H1 (cell line): ENCODE data around the gene CDK9. TPM values are rescaled to one million over a fixed set of nuclear protein-coding genes. Genes with fewer than 3 reads are reported as not detected.
"Not testable (repeated sequence)": the region's sequence is repeated elsewhere in the genome, so short reads cannot be mapped to it uniquely, and the experiment has no call there.

Experiments used
- CTCF ChIA-PET: fragments of 300-600 bp; sonication (Branson Sonifier 250); formaldehyde crosslinking; loops from one replicate; lab custom pipeline; 2021; ENCODE audit not compliant: partially characterized antibody; lab: Charles Lee
- POLR2A ChIA-PET: fragments of 300-600 bp; sonication (Branson Sonifier 250); formaldehyde crosslinking; loops from one replicate; lab custom pipeline; 2021; ENCODE audit warnings: inconsistent platforms; ENCODE audit not compliant: partially characterized antibody; lab: Charles Lee
- DNase-seq, 2 experiments: peaks; one replicate each; pipeline versions ENCODE4 v3.0.0 to v3.0.0-alpha.2; 2010 to 2022; ENCODE audit warnings: low spot score in 2 of 2, low read depth in 1 of 2, mixed read lengths in 1 of 2
- FAIRE-seq: peaks from 2 replicates; lab custom pipeline; 2011; peaks lifted over from hg19 to GRCh38; lab: Jason Lieb, UNC
- H2AFZ ChIP-seq: 2 replicates; pipeline ENCODE4 v1.8.1; 2012; ENCODE audit warnings: low read length, inconsistent platforms
- H2AK5ac ChIP-seq: 2 replicates; pipeline ENCODE4 v1.6.1; 2013; ENCODE audit warnings: low read depth, low read length
- H2BK120ac ChIP-seq: replicated peaks from 2 replicates; pipeline ENCODE3; 2013; ENCODE audit warnings: low read depth, low read length, inconsistent platforms
- H2BK12ac ChIP-seq: 2 replicates; pipeline ENCODE4 v1.6.1; 2013; ENCODE audit warnings: low read depth, low read length
- H2BK15ac ChIP-seq: 2 replicates; pipeline ENCODE4 v1.6.1; 2013; ENCODE audit warnings: low read length
- H2BK20ac ChIP-seq: 2 replicates; pipeline ENCODE4 v1.6.1; 2013; ENCODE audit warnings: low read length
- H2BK5ac ChIP-seq: 2 replicates; pipeline ENCODE4 v1.6.1; 2013; ENCODE audit warnings: low read depth, low read length
- H3K14ac ChIP-seq: 2 replicates; pipeline ENCODE4 v1.6.1; 2013; ENCODE audit warnings: inconsistent platforms; ENCODE audit not compliant: insufficient read length
- H3K18ac ChIP-seq: 2 replicates; pipeline ENCODE4 v1.6.1; 2013; ENCODE audit warnings: low read length; ENCODE audit errors: extremely low read depth
- H3K23ac ChIP-seq: 2 replicates; pipeline ENCODE4 v1.6.1; 2013; ENCODE audit warnings: inconsistent platforms; ENCODE audit not compliant: insufficient read length
- H3K23me2 ChIP-seq: 2 replicates; pipeline ENCODE4 v1.6.1; 2013; ENCODE audit warnings: low read depth, low read length
- H3K27ac ChIP-seq: 2 replicates; pipeline ENCODE4 v1.6.1; 2011; ENCODE audit warnings: low read depth, low read length, inconsistent platforms
- H3K27me3 ChIP-seq, 4 experiments: replicated peaks in 1 of 4; 1 replicate in 1 of 4; 2 replicates in 3 of 4; pipeline versions ENCODE4 v1.6.1 to v1.8.1; 2011 to 2013; ENCODE audit warnings: low read length in 3 of 4, mild to moderate bottlenecking in 3 of 4, inconsistent platforms in 2 of 4, mixed read lengths in 2 of 4, moderate library complexity in 1 of 4; ENCODE audit not compliant: control insufficient read depth in 3 of 4, insufficient read depth in 3 of 4; ENCODE audit errors: extremely low read depth in 1 of 4
- H3K36me3 ChIP-seq, 4 experiments: 2 replicates each; pipeline versions ENCODE4 v1.6.1 to v1.8.1; 2011 to 2013; ENCODE audit warnings: mild to moderate bottlenecking in 4 of 4, low read length in 3 of 4, moderate library complexity in 2 of 4, control low read depth in 1 of 4, inconsistent platforms in 1 of 4; ENCODE audit not compliant: insufficient read depth in 4 of 4, control insufficient read depth in 2 of 4
- H3K4ac ChIP-seq: replicated peaks from 2 replicates; pipeline ENCODE3; 2013; ENCODE audit warnings: low read length, low read depth, mixed read lengths, inconsistent platforms; ENCODE audit not compliant: insufficient read length
- H3K4me1 ChIP-seq, 4 experiments: replicated peaks in 1 of 4; 1 replicate in 1 of 4; 2 replicates in 3 of 4; pipeline versions ENCODE4 v1.6.1 to v1.8.1; 2011 to 2013; ENCODE audit warnings: low read length in 3 of 4, inconsistent platforms in 2 of 4, mixed read lengths in 1 of 4; ENCODE audit not compliant: insufficient read depth in 4 of 4, control insufficient read depth in 3 of 4
- H3K4me2 ChIP-seq, 2 experiments: 2 replicates each; pipeline versions ENCODE4 v1.6.1 to v1.8.1; 2011 to 2013; ENCODE audit warnings: low read depth in 2 of 2, low read length in 2 of 2, control low read depth in 1 of 2, inconsistent platforms in 1 of 2, mild to moderate bottlenecking in 1 of 2; ENCODE audit not compliant: insufficient read depth in 1 of 2
- H3K4me3 ChIP-seq, 4 experiments: fragments of 200-600, 300-600 bp in 1 of 4; sonication (generic), shearing (Covaris generic), sonication (Bioruptor Twin) in 1 of 4; 2 replicates each; pipeline versions ENCODE4 v1.5.1 to v1.8.1; 2011 to 2016; ENCODE audit warnings: low read length in 4 of 4, low read depth in 3 of 4, control low read depth in 2 of 4, inconsistent platforms in 2 of 4, mild to moderate bottlenecking in 2 of 4, mixed read lengths in 1 of 4, moderate library complexity in 1 of 4; ENCODE audit not compliant: insufficient read depth in 2 of 4; ENCODE audit errors: extremely low read depth in 1 of 4
- H3K56ac ChIP-seq: replicated peaks from 2 replicates; pipeline ENCODE3; 2013; ENCODE audit warnings: low read depth, mild to moderate bottlenecking, mixed read lengths, low read length, inconsistent platforms; ENCODE audit not compliant: insufficient read length
- H3K79me1 ChIP-seq: 2 replicates; pipeline ENCODE4 v1.6.1; 2013; ENCODE audit warnings: low read depth, low read length, control low read depth
- H3K79me2 ChIP-seq, 2 experiments: 2 replicates each; pipeline versions ENCODE4 v1.6.1 to v1.8.1; 2012 to 2013; ENCODE audit warnings: low read length in 2 of 2, mild to moderate bottlenecking in 2 of 2, inconsistent platforms in 1 of 2; ENCODE audit not compliant: insufficient read depth in 2 of 2, control insufficient read depth in 1 of 2
- H3K9ac ChIP-seq, 4 experiments: replicated peaks in 1 of 4; 1 replicate in 1 of 4; 2 replicates in 3 of 4; pipeline versions ENCODE4 v1.6.1 to v1.8.1; 2011 to 2013; ENCODE audit warnings: low read depth in 3 of 4, low read length in 3 of 4, control low read depth in 2 of 4, mild to moderate bottlenecking in 2 of 4, moderate library complexity in 2 of 4, inconsistent platforms in 1 of 4; ENCODE audit errors: extremely low read depth in 1 of 4
- H3K9me3 ChIP-seq, 2 experiments: 2 replicates each; pipeline versions ENCODE4 v1.6.1 to v1.8.1; 2012 to 2013; ENCODE audit warnings: mild to moderate bottlenecking in 2 of 2, moderate library complexity in 2 of 2, control low read depth in 1 of 2, inconsistent platforms in 1 of 2, low read depth in 1 of 2, low read length in 1 of 2, mixed read lengths in 1 of 2; ENCODE audit not compliant: insufficient read depth in 2 of 2
- H4K20me1 ChIP-seq, 2 experiments: replicated peaks in 1 of 2; 2 replicates each; pipeline versions ENCODE3 to v1.8.1; 2011 to 2013; ENCODE audit warnings: inconsistent platforms in 2 of 2, low read length in 2 of 2, mild to moderate bottlenecking in 1 of 2; ENCODE audit not compliant: insufficient read depth in 2 of 2, control insufficient read depth in 1 of 2
- H4K5ac ChIP-seq: 2 replicates; pipeline ENCODE4 v1.6.1; 2013; ENCODE audit warnings: low read length, low read depth, mixed read lengths, inconsistent platforms; ENCODE audit not compliant: insufficient read length
- H4K8ac ChIP-seq: 2 replicates; pipeline ENCODE4 v1.8.0; 2013; ENCODE audit warnings: mild to moderate bottlenecking, moderate library complexity, low read length, inconsistent platforms; ENCODE audit not compliant: insufficient read depth; ENCODE audit errors: extremely low read depth
- H4K91ac ChIP-seq: replicated peaks from 2 replicates; pipeline ENCODE3; 2013; ENCODE audit warnings: low read length, mixed read lengths, inconsistent platforms; ENCODE audit not compliant: insufficient read length
- WGBS, 2 experiments: shearing (Covaris generic) in 1 of 2; methylation state at CpG; one replicate each; pipeline versions ENCODE4 v1.1.6 to v1.1.7; 2013 to 2015; ENCODE audit warnings: low lambda C conversion rate in 2 of 2, mixed read lengths in 2 of 2, inconsistent platforms in 1 of 2, low coverage in 1 of 2, missing lambda C conversion rate in 1 of 2; ENCODE audit not compliant: insufficient replicate concordance in 2 of 2, insufficient coverage in 1 of 2, insufficient read length in 1 of 2; ENCODE audit errors: extremely low coverage in 1 of 2, missing lambda C conversion rate in 1 of 2; 5-methylcytosine and 5-hydroxymethylcytosine counted together
- polyA plus RNA-seq, 7 experiments: library from polyadenylated mRNA; depleted of rRNA in 3 of 7; stranded (reverse) in 5 of 7; unstranded in 2 of 7; fragments of >200 nt in 5 of 7; fragments of 200-250 nt in 2 of 7; gene quantifications; 1 replicate in 5 of 7; 2 replicates in 1 of 7; 4 replicates in 1 of 7; pipeline versions ENCODE4 v1.2.1 to v1.2.3, GENCODE V29; 2011 to 2013; ENCODE audit warnings: missing spikeins in 2 of 7, mixed read lengths in 2 of 7
- total RNA-seq: library from RNA; stranded (reverse); fragmentation: NEBNext Ultra II Directional; extraction: Animal tissue kit (Norgen Biotek cat#: 25700); gene quantifications from 2 replicates; pipeline ENCODE4 v1.2.1, GENCODE V29; 2021

Gene CDK9
- total and polyA plus RNA-seq, 2 of the 8 experiments (the other 6 are each of a cell fraction or from before 2014, with no cell fraction given): 69.1 to 87.5 TPM

- H3K4ac ChIP-seq, H3K23me2 ChIP-seq, H3K4me2 ChIP-seq, H3K4me3 ChIP-seq, H3K9ac ChIP-seq, H3K27ac ChIP-seq, H4K5ac ChIP-seq, H3K36me3 ChIP-seq, H2BK120ac ChIP-seq, H4K20me1 ChIP-seq, H3K56ac ChIP-seq, FAIRE-seq, H3K23ac ChIP-seq, H2AFZ ChIP-seq, H3K79me1 ChIP-seq, H3K18ac ChIP-seq, H3K27me3 ChIP-seq, DNase-seq, H2AK5ac ChIP-seq, H4K8ac ChIP-seq, H2BK15ac ChIP-seq, H3K79me2 ChIP-seq, H3K9me3 ChIP-seq, H3K14ac ChIP-seq, H2BK5ac ChIP-seq: not testable (repeated sequence)
- ChIA-PET CTCF (interaction anchor here (1.0 to 16.2 kb wide), 8 partner anchors 12 to 140 kb away, joined by 3 to 227 read pairs (median 4); partner anchors contain the start of gene TOR2A), POLR2A (interaction anchor here (1.2 kb wide), 1 partner anchor 9 kb away, joined by 3 read pairs; no protein-coding TSS in a partner anchor)
- 85% methylated on average over 9 of the region's 9 CpGs; no CpG with 5 or more reads in 1 of the 2 experiments for WGBS, 2 experiments
- peak overlapping the region; percentile 31 for H4K91ac ChIP-seq
- H3K4me1 ChIP-seq: peaks cover 0 to 24% (median 15%) of the 10 kb centered on the region in 4 experiments; a peak in 6 of 7 replicates
- peak overlapping the region; percentile 87; the same call in 1 of the 2 replicates for H2BK12ac ChIP-seq
- 0 out of 2 replicates have a peak overlapping the region, but pooled peaks have one; percentile 61 for H2BK20ac ChIP-seq
Measured at GRCh38 chr9:127780909-127781308, 4.9 kb upstream of the CDK9 start.
